SU-DHL-6 (cell line): Measurements from ENCODE around the gene CCN6.

Source experiments
- H2AFZ ChIP-seq: fragments of 200-600 bp; sonication (generic); 2 replicates; pipeline ENCODE4 v1.6.1; 2014; ENCODE audit warnings: low read depth, mild to moderate bottlenecking, moderate library complexity, mixed read lengths, antibody characterized with exemption, low read length; ENCODE audit not compliant: severe bottlenecking
- H3F3A ChIP-seq: fragments of 200-600 bp; shearing (Covaris generic); 2 replicates; pipeline ENCODE4 v1.6.0; 2016; ENCODE audit warnings: antibody characterized with exemption, mild to moderate bottlenecking; ENCODE audit not compliant: insufficient read depth
- H3K27ac ChIP-seq: fragments of 200-600 bp; sonication (generic); 2 replicates; pipeline ENCODE4 v1.5.1; 2016; ENCODE audit warnings: low read depth, mild to moderate bottlenecking, low read length, moderate library complexity, mixed read lengths
- H3K27me3 ChIP-seq: fragments of 200-600 bp; sonication (generic), shearing (Covaris generic); 2 replicates; pipeline ENCODE4 v1.6.0; 2014; ENCODE audit warnings: mild to moderate bottlenecking, low read length
- H3K36me3 ChIP-seq: fragments of 200-600 bp; sonication (generic); 2 replicates; pipeline ENCODE4 v1.6.1; 2014; ENCODE audit warnings: mild to moderate bottlenecking, low read length, mixed read lengths
- H3K4me2 ChIP-seq: fragments of 300-600, 200-600 bp; shearing (Covaris generic), sonication (generic); 2 replicates; pipeline ENCODE4 v1.6.0; 2014; ENCODE audit warnings: low read length, low read depth, mild to moderate bottlenecking; ENCODE audit not compliant: poor library complexity, severe bottlenecking
- H3K4me3 ChIP-seq: fragments of 200-600 bp; sonication (generic); 2 replicates; pipeline ENCODE4 v1.5.1; 2014; ENCODE audit warnings: antibody characterized with exemption, low read length, mild to moderate bottlenecking, mixed read lengths; ENCODE audit not compliant: insufficient read depth, poor library complexity, severe bottlenecking
- H3K79me2 ChIP-seq: fragments of 200-600 bp; sonication (generic); 2 replicates; pipeline ENCODE4 v1.6.1; 2014; ENCODE audit warnings: mild to moderate bottlenecking, low read length, moderate library complexity; ENCODE audit not compliant: insufficient read depth
- H3K9ac ChIP-seq: fragments of 200-600 bp; sonication (generic); 2 replicates; pipeline ENCODE4 v1.7.0; 2014; ENCODE audit warnings: mild to moderate bottlenecking, low read length
- H3K9me2 ChIP-seq: fragments of 200-600 bp; sonication (generic); replicated peaks from 2 replicates; pipeline ENCODE4 v1.6.1; 2014; ENCODE audit warnings: low read length; ENCODE audit not compliant: insufficient read depth
- H3K9me3 ChIP-seq: fragments of 200-600 bp; sonication (generic); 2 replicates; pipeline ENCODE4 v1.6.1; 2014; ENCODE audit warnings: low read length, mixed read lengths; ENCODE audit not compliant: insufficient read depth
- H4K20me1 ChIP-seq: fragments of 200-600 bp; sonication (generic); 2 replicates; pipeline ENCODE4 v1.6.1; 2014; ENCODE audit warnings: low read depth, mild to moderate bottlenecking, antibody characterized with exemption, low read length, moderate library complexity, mixed read lengths
- CTCF ChIP-seq: fragments of 200-600 bp; sonication (generic); IDR thresholded peaks from one replicate; pipeline ENCODE4 v1.5.1; 2017; ENCODE audit warnings: antibody characterized with exemption, mild to moderate bottlenecking, low read length, moderate library complexity; ENCODE audit not compliant: insufficient read depth, poor library complexity, severe bottlenecking
- EZH2phosphoT487 ChIP-seq: fragments of 200-600 bp; sonication (generic), shearing (Covaris generic); conservative IDR thresholded peaks from 2 replicates; pipeline ENCODE4 v1.6.1; 2018; ENCODE audit warnings: mild to moderate bottlenecking, antibody characterized with exemption, low read length, moderate library complexity, mixed read lengths

CCN6 gene

GRCh38 chr6:112054001-112054400 lies at the start of gene CCN6:
CCN6 (plus strand) TSS chr6:112054104; CDS start chr6:112054358, 254 bp downstream.
- H3K9me2 ChIP-seq, result no peaks in the 10 kb centered on the region
- no peak within 1 kb of the TSS for H2AFZ ChIP-seq
- no peaks in the 10 kb centered on the region for H4K20me1 ChIP-seq
- H3K4me3 ChIP-seq, result no peak within 1 kb of the TSS
- H3K9ac ChIP-seq, result no peak within 1 kb of the TSS
- H3K79me2 ChIP-seq, result no peaks in the 10 kb centered on the region
- H3K27me3 ChIP-seq, result no peaks in the 10 kb centered on the region
- H3K9me3 ChIP-seq, result no peaks in the 10 kb centered on the region
- H3K36me3 ChIP-seq, result no peaks in the 10 kb centered on the region
- H3K27ac ChIP-seq, result no peak within 1 kb of the TSS
- no peak within 1 kb of the TSS for H3K4me2 ChIP-seq
- TF ChIP-seq EZH2phosphoT487 (no peak), CTCF (no peak)
- H3F3A ChIP-seq, result no peaks in the 10 kb centered on the region

GRCh38 chr6:112004201-112005012 lies 49.5 kb upstream of the CCN6 start:
- Histone ChIP-seq H3K79me2 (no peaks in the 10 kb centered on the region), H3F3A (no peaks in the 10 kb centered on the region), H3K9me3 (no peaks in the 10 kb centered on the region), H3K27ac (no peak overlapping the region), H3K27me3 (no peaks in the 10 kb centered on the region), H3K4me2 (no peak overlapping the region), H3K9me2 (no peaks in the 10 kb centered on the region), H4K20me1 (no peaks in the 10 kb centered on the region), H3K4me3 (no peak overlapping the region), H3K9ac (no peak overlapping the region), H2AFZ (no peak overlapping the region), H3K36me3 (no peaks in the 10 kb centered on the region)
- TF ChIP-seq EZH2phosphoT487, result no peak
- no peak for TF ChIP-seq CTCF

- no peak overlapping the region for H3K4me2 ChIP-seq
- no peak overlapping the region for H3K4me3 ChIP-seq
- no peaks in the 10 kb centered on the region for H3K9me2 ChIP-seq
- TF ChIP-seq EZH2phosphoT487 (no peak), CTCF (no peak)
- no peaks in the 10 kb centered on the region for H3K36me3 ChIP-seq
- H3F3A ChIP-seq, result no peaks in the 10 kb centered on the region
- H4K20me1 ChIP-seq, result no peaks in the 10 kb centered on the region
- H3K9me3 ChIP-seq, result no peaks in the 10 kb centered on the region
- H3K9ac ChIP-seq, result no peak overlapping the region
- H3K27ac ChIP-seq, result no peak overlapping the region
- H3K27me3 ChIP-seq, result no peaks in the 10 kb centered on the region
- no peak overlapping the region for H2AFZ ChIP-seq
- H3K79me2 ChIP-seq, result no peaks in the 10 kb centered on the region
Measured at GRCh38 chr6:112005013-112005371, 48.9 kb upstream of the CCN6 start.
